HCT116 (cell line): ENCODE results near the gene NGFR. TPM values are rescaled to one million over a fixed set of nuclear protein-coding genes. Genes with fewer than 3 reads are reported as not detected.

Source experiments
- ATAC-seq: fragments of 200-7000 bp; cut with Tn5 transposase; 2 replicates; pipeline ENCODE4 v1.9.1; 2020; ENCODE audit warnings: mild to moderate bottlenecking, moderate library complexity
- BruUV-seq: library from RNA; stranded (reverse); fragments of 400-500 nt; replicated peaks from 2 replicates; lab custom pipeline; 2021; lab: Mats Ljungman, UMichigan
- CTCF ChIA-PET: fragments of 300-600 bp; sonication (Branson Sonifier 250); formaldehyde crosslinking; loops from one replicate; lab custom pipeline; 2021; ENCODE audit warnings: antibody characterized with exemption; lab: Charles Lee
- POLR2A ChIA-PET: fragments of 300-600, 350-600 bp; sonication (Branson Sonifier 250); formaldehyde crosslinking; loops from one replicate; lab custom pipeline; 2021; ENCODE audit warnings: antibody characterized with exemption; lab: Charles Lee
- RAD21 ChIA-PET, 2 experiments: fragments of 300-600 bp; sonication (Branson Sonifier 250); formaldehyde crosslinking; loops; one replicate each; lab custom pipeline; 2023; ENCODE audit warnings: low total read pairs in 2 of 2; ENCODE audit not compliant: uncharacterized antibody in 2 of 2, unreplicated experiment in 2 of 2, low non-redundant PET in 1 of 2; lab: Charles Lee
- DNase-seq: peaks from one replicate; pipeline ENCODE4 v3.0.0-alpha.2; 2010; ENCODE audit warnings: low read depth, low spot score
- H2AFZ ChIP-seq: fragments of 200-600 bp; shearing (Covaris generic), sonication (generic); 2 replicates; pipeline ENCODE4 v1.6.1; 2017; ENCODE audit warnings: low read depth, mixed run types, mixed read lengths, antibody characterized with exemption, low read length; ENCODE audit not compliant: poor library complexity, severe bottlenecking
- H3K27ac ChIP-seq: 2 replicates; pipeline ENCODE4 v1.5.1; 2012; ENCODE audit warnings: low read depth, low read length
- H3K27me3 ChIP-seq: fragments of 200-600 bp; sonication (generic); 2 replicates; pipeline ENCODE4 v1.6.1; 2016; ENCODE audit warnings: mixed run types, low read length, mixed read lengths; ENCODE audit not compliant: insufficient read depth
- H3K36me3 ChIP-seq, 2 experiments: fragments of 200-500 bp in 1 of 2; fragments of 200-600 bp in 1 of 2; sonication (Bioruptor generic) in 1 of 2; sonication (generic) in 1 of 2; 2 replicates each; pipeline versions ENCODE4 v1.5.1 to v1.6.1; 2014 to 2016; ENCODE audit warnings: low read length in 2 of 2, inconsistent platforms in 1 of 2, mixed read lengths in 1 of 2, mixed run types in 1 of 2; ENCODE audit not compliant: insufficient read depth in 2 of 2, control insufficient read depth in 1 of 2
- H3K4me1 ChIP-seq, 2 experiments: fragments of 200-600 bp in 1 of 2; sonication (generic) in 1 of 2; 2 replicates each; pipeline versions ENCODE4 v1.5.1 to v1.6.1; 2012 to 2017; ENCODE audit warnings: low read length in 2 of 2, inconsistent platforms in 1 of 2, mild to moderate bottlenecking in 1 of 2, mixed read lengths in 1 of 2, mixed run types in 1 of 2, moderate library complexity in 1 of 2; ENCODE audit not compliant: insufficient read depth in 2 of 2, control insufficient read depth in 1 of 2
- H3K4me2 ChIP-seq: fragments of 200-600 bp; sonication (generic); 2 replicates; pipeline ENCODE4 v1.6.1; 2017; ENCODE audit warnings: mixed run types, low read length, mixed read lengths
- H3K4me3 ChIP-seq, 2 experiments: fragments of 200-600 bp in 1 of 2; sonication (generic) in 1 of 2; replicated peaks in 1 of 2; 2 replicates each; pipeline ENCODE4 v1.5.1; 2011 to 2016; ENCODE audit warnings: low read length in 2 of 2, control low read depth in 1 of 2, low read depth in 1 of 2, mild to moderate bottlenecking in 1 of 2, mixed read lengths in 1 of 2, mixed run types in 1 of 2
- H3K79me2 ChIP-seq: fragments of 200-600 bp; sonication (generic); 2 replicates; pipeline ENCODE4 v1.6.1; 2017; ENCODE audit warnings: mild to moderate bottlenecking, mixed run types, low read length, moderate library complexity, mixed read lengths; ENCODE audit not compliant: insufficient read depth
- H3K9ac ChIP-seq: fragments of 200-600 bp; sonication (generic); 2 replicates; pipeline ENCODE4 v1.6.1; 2016; ENCODE audit warnings: low read length, mixed read lengths
- H3K9me2 ChIP-seq: fragments of 200-600 bp; sonication (generic), shearing (Covaris generic); 2 replicates; pipeline ENCODE4 v1.6.1; 2017; ENCODE audit warnings: mixed run types, mild to moderate bottlenecking, moderate library complexity; ENCODE audit not compliant: insufficient read depth
- H3K9me3 ChIP-seq, 2 experiments: fragments of 200-500 bp in 1 of 2; fragments of 200-600 bp in 1 of 2; sonication (Bioruptor generic) in 1 of 2; sonication (generic) in 1 of 2; 2 replicates each; pipeline ENCODE4 v1.6.1; 2014 to 2017; ENCODE audit warnings: low read length in 2 of 2, mixed read lengths in 2 of 2, inconsistent platforms in 1 of 2, low read depth in 1 of 2, mild to moderate bottlenecking in 1 of 2, mixed run types in 1 of 2, moderate library complexity in 1 of 2; ENCODE audit not compliant: control insufficient read depth in 1 of 2, insufficient read depth in 1 of 2
- H4K20me1 ChIP-seq: fragments of 200-600 bp; sonication (generic), shearing (Covaris generic); 2 replicates; pipeline ENCODE4 v1.6.1; 2017; ENCODE audit warnings: mixed run types, mild to moderate bottlenecking, moderate library complexity; ENCODE audit not compliant: insufficient read depth
- ATF3 ChIP-seq: IDR thresholded peaks from 2 replicates; pipeline ENCODE4 v1.6.1; 2012
- CBX3 ChIP-seq: IDR thresholded peaks from 2 replicates; pipeline ENCODE4 v1.6.1; 2012; ENCODE audit warnings: low read depth
- CEBPB ChIP-seq: IDR thresholded peaks from 2 replicates; pipeline ENCODE4 v1.6.1; 2012; ENCODE audit warnings: low read depth
- ELF1 ChIP-seq: IDR thresholded peaks from 2 replicates; pipeline ENCODE4 v1.6.1; 2012; ENCODE audit warnings: low read depth, borderline replicate concordance
- EZH2 ChIP-seq: fragments of 200-600 bp; sonication (generic); IDR thresholded peaks from 2 replicates; pipeline ENCODE4 v1.6.1; 2017; ENCODE audit warnings: antibody characterized with exemption, mixed run types
- FOSL1 ChIP-seq: IDR thresholded peaks from 2 replicates; pipeline ENCODE4 v1.6.1; 2012; ENCODE audit warnings: low read depth
- MAX ChIP-seq: IDR thresholded peaks from 2 replicates; pipeline ENCODE4 v1.6.1; 2012
- POLR2A ChIP-seq: IDR thresholded peaks from 2 replicates; pipeline ENCODE4 v1.7.0; 2011; ENCODE audit warnings: borderline replicate concordance; ENCODE audit not compliant: insufficient read depth, insufficient read length; ENCODE audit errors: extremely low read depth
- POLR2AphosphoS5 ChIP-seq: IDR thresholded peaks from 2 replicates; pipeline ENCODE4 v1.6.1; 2011; ENCODE audit warnings: mild to moderate bottlenecking, low read depth, low read length, moderate library complexity
- SIN3A ChIP-seq: IDR thresholded peaks from 2 replicates; pipeline ENCODE4 v1.6.1; 2012; ENCODE audit warnings: low read depth
- SRF ChIP-seq: IDR thresholded peaks from 2 replicates; pipeline ENCODE4 v1.6.1; 2012; ENCODE audit warnings: low read depth
- TCF7L2 ChIP-seq: IDR thresholded peaks from 2 replicates; pipeline ENCODE4 v1.7.0; 2011; ENCODE audit warnings: borderline replicate concordance, inconsistent platforms; ENCODE audit not compliant: insufficient read depth, insufficient read length; ENCODE audit errors: extremely low read depth
- ZFX ChIP-seq: fragments of 450-650 bp; IDR thresholded peaks from 2 replicates; pipeline ENCODE4 v1.6.1; 2017
- intact Hi-C: fragments of 100-400 bp; cut with micrococcal nuclease; formaldehyde crosslinking; loops from 2 replicates; pipeline ENCODE4 v1.10.0; 2022
- total RNA-seq: library from RNA; stranded (reverse); gene quantifications from one replicate; pipeline ENCODE4 v1.2.1, GENCODE V29; 2021; ENCODE audit not compliant: unreplicated experiment
- TF ChIP-seq, protein P1 (sequence below), 3 experiments: fragments of 200-600 bp in 1 of 3; sonication (generic) in 1 of 3; IDR thresholded peaks in 2 of 3; conservative IDR thresholded peaks in 1 of 3; 2 replicates each; pipeline ENCODE4 v1.5.1; 2012 to 2017; ENCODE audit warnings: low read depth in 2 of 3, low read length in 2 of 3, antibody characterized with exemption in 1 of 3, borderline replicate concordance in 1 of 3, control low read depth in 1 of 3, mild to moderate bottlenecking in 1 of 3, mixed read lengths in 1 of 3, mixed run types in 1 of 3, moderate library complexity in 1 of 3; ENCODE audit not compliant: insufficient read depth in 1 of 3

Gene NGFR
- total RNA-seq, 1 experiment from 2014 or later, result 6.1 TPM

DNA sequence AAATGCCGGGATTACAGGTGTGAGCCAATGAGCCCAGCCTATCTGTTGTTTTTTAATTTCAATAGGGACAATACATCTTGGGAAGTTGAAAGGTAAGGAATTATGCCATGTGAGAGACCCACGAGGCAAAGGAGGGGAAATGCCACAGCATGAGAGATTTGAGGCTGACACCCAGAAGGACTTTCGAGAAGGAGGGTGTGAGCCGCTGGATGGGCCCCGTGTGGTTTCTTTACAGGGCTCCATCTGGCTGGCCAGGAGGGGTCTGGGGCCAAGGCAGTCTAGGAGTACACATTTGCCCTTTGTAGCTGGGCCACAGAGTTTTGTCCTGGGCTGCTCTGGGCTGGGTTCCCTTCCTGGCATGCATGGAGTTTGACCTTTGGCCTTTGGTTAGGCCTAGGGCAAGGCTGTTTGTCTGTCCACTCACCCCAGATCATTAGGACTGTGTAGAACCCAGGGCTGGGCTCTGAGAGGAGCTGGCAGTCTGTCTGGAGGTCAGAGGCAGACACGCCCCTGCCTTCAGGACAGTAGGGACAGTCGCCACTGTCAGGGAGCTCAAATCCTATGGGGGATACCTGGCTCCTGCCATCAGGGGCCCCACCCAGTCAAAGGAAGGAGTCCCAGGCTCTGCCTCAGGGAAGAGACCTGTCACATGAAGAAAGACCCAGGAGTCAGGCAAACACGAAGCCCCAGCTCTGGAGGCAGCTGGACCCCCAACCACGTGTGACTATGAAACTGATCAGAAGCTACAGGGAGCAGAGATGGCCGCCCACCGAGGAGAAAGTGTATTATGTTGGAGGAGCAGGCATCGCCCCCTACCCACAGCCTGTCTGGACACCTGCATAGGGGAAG lies 56.4 kb downstream of the NGFR start:
- Histone ChIP-seq H3K4me1 (peaks cover 0 to 6% of the 10 kb centered on the region in 2 experiments; a peak in 1 of 4 replicates), H3K4me3 (no peak overlapping the region), H2AFZ (no peak overlapping the region), H3K4me2 (no peak overlapping the region), H3K9ac (no peak overlapping the region), H3K79me2 (no peaks in the 10 kb centered on the region), H3K27me3 (no peaks in the 10 kb centered on the region), H3K27ac (no peak overlapping the region), H4K20me1 (no peaks in the 10 kb centered on the region), H3K9me2 (no peaks in the 10 kb centered on the region), H3K9me3 (no peaks in the 10 kb centered on the region), H3K36me3 (no peaks in the 10 kb centered on the region)
- CTCF ChIA-PET, result no interaction called here
- ATAC-seq (no peak), DNase-seq (no peak)
- TF ChIP-seq CEBPB (no peak), ELF1 (no peak), FOSL1 (no peak), POLR2A (no peak), MAX (no peak)
- POLR2A ChIA-PET, result interaction anchor here (1.4 kb wide), 1 partner anchor 137 kb away, joined by 3 read pairs; the partner anchor contains the start of gene PHB1
- intact Hi-C loops, result no loop called here
- RAD21 ChIA-PET, result no interaction called here
- no TSS peak for BruUV-seq

DNA sequence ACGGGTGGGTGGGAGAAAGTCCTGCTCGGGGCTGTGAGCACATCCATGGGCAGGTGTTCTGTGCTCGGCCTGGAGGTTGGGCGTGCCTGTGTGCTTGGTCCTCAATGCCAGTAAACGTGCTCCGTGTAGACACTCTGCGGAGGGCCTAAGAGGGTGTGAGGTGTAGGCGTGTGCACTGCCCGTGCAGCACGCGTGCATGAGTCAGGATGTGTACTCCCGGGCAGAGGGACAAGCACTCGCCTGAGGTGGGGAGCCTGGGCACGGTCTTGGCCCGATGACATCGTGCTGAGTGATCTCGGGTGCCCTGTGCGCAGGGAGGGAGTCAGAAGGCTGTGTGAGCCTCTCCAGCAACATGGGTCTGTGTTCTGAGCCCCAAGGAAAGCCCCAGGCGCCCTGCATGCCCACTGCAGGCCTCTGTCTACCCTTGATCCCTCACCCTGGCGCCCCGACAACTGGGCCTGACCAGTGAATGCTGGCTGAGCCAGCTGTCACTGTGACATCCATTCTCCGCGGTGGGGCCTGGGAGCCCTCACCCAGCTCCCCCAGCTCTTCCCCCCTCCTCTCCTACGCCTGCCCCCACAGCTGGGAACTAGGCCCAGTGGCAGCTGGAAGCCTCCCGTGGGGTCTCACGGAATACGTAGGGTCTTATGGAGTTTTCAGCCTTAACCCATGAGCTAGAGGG lies 57.1 kb downstream of the NGFR start:
- Histone ChIP-seq H3K4me3 (no peak overlapping the region), H3K79me2 (no peaks in the 10 kb centered on the region), H3K4me2 (no peak overlapping the region), H3K36me3 (no peaks in the 10 kb centered on the region), H4K20me1 (no peaks in the 10 kb centered on the region), H2AFZ (no peak overlapping the region), H3K9me2 (no peaks in the 10 kb centered on the region), H3K27me3 (no peaks in the 10 kb centered on the region), H3K9ac (no peak overlapping the region), H3K4me1 (peaks cover 0 to 13% of the 10 kb centered on the region in 2 experiments; a peak in 1 of 4 replicates), H3K27ac (no peak overlapping the region), H3K9me3 (no peaks in the 10 kb centered on the region)
- ChIA-PET POLR2A (interaction anchor here (0.7 to 1.4 kb wide), 2 partner anchors 138 to 140 kb away, joined by 3 read pairs; partner anchors contain the start of gene PHB1), RAD21 (no interaction called here), CTCF (no interaction called here)
- no peak for DNase-seq
- intact Hi-C loops, result no loop called here
- BruUV-seq, result no TSS peak
- no peak for ATAC-seq
- TF ChIP-seq TCF7L2 (no peak), CBX3 (no peak), SRF (no peak), POLR2AphosphoS5 (no peak), ATF3 (no peak), ZFX (no peak), EZH2 (no peak), SIN3A (no peak)
- TF ChIP-seq, protein P1, sequence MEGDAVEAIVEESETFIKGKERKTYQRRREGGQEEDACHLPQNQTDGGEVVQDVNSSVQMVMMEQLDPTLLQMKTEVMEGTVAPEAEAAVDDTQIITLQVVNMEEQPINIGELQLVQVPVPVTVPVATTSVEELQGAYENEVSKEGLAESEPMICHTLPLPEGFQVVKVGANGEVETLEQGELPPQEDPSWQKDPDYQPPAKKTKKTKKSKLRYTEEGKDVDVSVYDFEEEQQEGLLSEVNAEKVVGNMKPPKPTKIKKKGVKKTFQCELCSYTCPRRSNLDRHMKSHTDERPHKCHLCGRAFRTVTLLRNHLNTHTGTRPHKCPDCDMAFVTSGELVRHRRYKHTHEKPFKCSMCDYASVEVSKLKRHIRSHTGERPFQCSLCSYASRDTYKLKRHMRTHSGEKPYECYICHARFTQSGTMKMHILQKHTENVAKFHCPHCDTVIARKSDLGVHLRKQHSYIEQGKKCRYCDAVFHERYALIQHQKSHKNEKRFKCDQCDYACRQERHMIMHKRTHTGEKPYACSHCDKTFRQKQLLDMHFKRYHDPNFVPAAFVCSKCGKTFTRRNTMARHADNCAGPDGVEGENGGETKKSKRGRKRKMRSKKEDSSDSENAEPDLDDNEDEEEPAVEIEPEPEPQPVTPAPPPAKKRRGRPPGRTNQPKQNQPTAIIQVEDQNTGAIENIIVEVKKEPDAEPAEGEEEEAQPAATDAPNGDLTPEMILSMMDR (IDR thresholded peaks at IDR 0.05 in 2 of 3, conservative IDR thresholded peaks at IDR 0.05 in 1 of 3; ENCODE audit: borderline replicate concordance in 1 of 3, insufficient read depth in 1 of 3, low read depth in 2 of 3, low read length in 2 of 3), result no peak
